HepG2 (cell line): ENCODE results near the gene MED13L. TPM values are rescaled to one million over a fixed set of nuclear protein-coding genes. Genes with fewer than 3 reads are reported as not detected.

Source experiments
- ATAC-seq: fragments of 200-7000 bp; cut with Tn5 transposase; 3 replicates; pipeline ENCODE4 v1.9.1; 2020; ENCODE audit warnings: mild to moderate bottlenecking, moderate library complexity
- BruUV-seq: library from RNA; stranded (reverse); fragments of 400-500 nt; replicated peaks from 2 replicates; lab custom pipeline; 2021; lab: Mats Ljungman, UMichigan
- CTCF ChIA-PET: fragments of 300-600 bp; formaldehyde crosslinking; extraction: SDS; loops from one replicate; lab custom pipeline; 2021; ENCODE audit warnings: low total read pairs, inconsistent platforms, low intra/inter-chr PET ratio; lab: Yijun Ruan, JAX
- POLR2A ChIA-PET: fragments of 350-600 bp; sonication (Branson Sonifier 250); formaldehyde crosslinking; loops from one replicate; lab custom pipeline; 2020; ENCODE audit warnings: antibody characterized with exemption, inconsistent platforms; lab: Yijun Ruan, JAX
- DNase-seq: peaks from one replicate; pipeline ENCODE4 v3.0.0-alpha.2; 2015; ENCODE audit warnings: low spot score
- FAIRE-seq: peaks from 3 replicates; lab custom pipeline; 2011; peaks lifted over from hg19 to GRCh38; lab: Jason Lieb, UNC
- H2AFZ ChIP-seq: one replicate; pipeline ENCODE4 v1.6.1; 2011; ENCODE audit warnings: low read length, inconsistent platforms
- H3K27ac ChIP-seq: fragments of 300-600 bp; 3 replicates; pipeline ENCODE4 v1.8.0; 2011; ENCODE audit warnings: mixed run types, mild to moderate bottlenecking, mixed read lengths, low read length, inconsistent platforms; ENCODE audit not compliant: insufficient read depth; ENCODE audit errors: extremely low read length
- H3K27me3 ChIP-seq, 2 experiments: fragments of 200-600 bp in 1 of 2; 2 replicates in 1 of 2; 3 replicates in 1 of 2; pipeline versions ENCODE4 v1.6.0 to v1.8.0; 2011; ENCODE audit warnings: low read length in 2 of 2, mild to moderate bottlenecking in 2 of 2, moderate library complexity in 2 of 2, inconsistent platforms in 1 of 2; ENCODE audit not compliant: insufficient read depth in 2 of 2, control insufficient read depth in 1 of 2
- H3K36me3 ChIP-seq, 2 experiments: fragments of 200-600 bp in 1 of 2; replicated peaks in 1 of 2; 2 replicates in 1 of 2; 3 replicates in 1 of 2; pipeline versions ENCODE4 v1.5.1 to v1.8.0; 2011; ENCODE audit warnings: low read length in 2 of 2, inconsistent platforms in 1 of 2; ENCODE audit not compliant: insufficient read depth in 2 of 2, control insufficient read depth in 1 of 2
- H3K4me1 ChIP-seq: 2 replicates; pipeline ENCODE4 v1.5.1; 2012; ENCODE audit warnings: low read length, inconsistent platforms; ENCODE audit not compliant: insufficient read depth
- H3K4me2 ChIP-seq: 2 replicates; pipeline ENCODE4 v1.6.0; 2011; ENCODE audit warnings: low read depth, low read length, inconsistent platforms
- H3K4me3 ChIP-seq, 3 experiments: fragments of 200-600 bp in 1 of 3; sonication (generic), shearing (Covaris generic) in 1 of 3; replicated peaks in 1 of 3; 2 replicates each; pipeline ENCODE4 v1.5.1; 2011 to 2016; ENCODE audit warnings: low read length in 3 of 3, inconsistent platforms in 2 of 3, low read depth in 2 of 3, mild to moderate bottlenecking in 2 of 3, control low read depth in 1 of 3, mixed read lengths in 1 of 3; ENCODE audit not compliant: insufficient read depth in 1 of 3
- H3K79me2 ChIP-seq: one replicate; pipeline ENCODE4 v1.6.1; 2011; ENCODE audit warnings: low read length, inconsistent platforms; ENCODE audit not compliant: insufficient read depth
- H3K9ac ChIP-seq: 2 replicates; pipeline ENCODE4 v1.6.0; 2011; ENCODE audit warnings: mild to moderate bottlenecking, low read depth, low read length, inconsistent platforms; ENCODE audit not compliant: insufficient read depth
- H3K9me3 ChIP-seq: 2 replicates; pipeline ENCODE4 v1.5.1; 2012; ENCODE audit warnings: mild to moderate bottlenecking, low read length
- H4K20me1 ChIP-seq: 2 replicates; pipeline ENCODE4 v1.6.0; 2011; ENCODE audit warnings: inconsistent platforms, mild to moderate bottlenecking, low read length, moderate library complexity; ENCODE audit not compliant: insufficient read depth
- ARNT2 ChIP-seq: sonication (generic); formaldehyde crosslinking; IDR thresholded peaks from 2 replicates; pipeline ENCODE4 v1.8.0; 2022; ENCODE audit warnings: mild to moderate bottlenecking, low read depth, missing genetic modification reagents, moderate library complexity
- CEBPB ChIP-seq: IDR thresholded peaks from 2 replicates; pipeline ENCODE4 v1.6.1; 2011; ENCODE audit warnings: low read depth, low read length, improper control_type of control experiment, borderline replicate concordance
- CREB1 ChIP-seq, 2 experiments: fragments of 450-650 bp in 1 of 2; IDR thresholded peaks; 2 replicates each; pipeline ENCODE4 v1.6.1; 2016 to 2017; ENCODE audit warnings: control low read depth in 1 of 2, mild to moderate bottlenecking in 1 of 2, missing compliant biosample characterization in 1 of 2, missing genetic modification characterization in 1 of 2
- HOXA5 ChIP-seq: sonication (generic); formaldehyde crosslinking; IDR thresholded peaks from 2 replicates; pipeline ENCODE4 v1.4.0; 2020; ENCODE audit warnings: missing genetic modification reagents
- JUND ChIP-seq: sonication (generic); formaldehyde crosslinking; IDR thresholded peaks from 2 replicates; pipeline ENCODE4 v1.8.0; 2022; ENCODE audit warnings: mild to moderate bottlenecking, missing genetic modification reagents
- KLF13 ChIP-seq: sonication (generic); formaldehyde crosslinking; IDR thresholded peaks from 2 replicates; pipeline ENCODE4 v1.4.0; 2020; ENCODE audit warnings: mild to moderate bottlenecking, missing genetic modification reagents
- NAIF1 ChIP-seq: sonication (generic); formaldehyde crosslinking; IDR thresholded peaks from 2 replicates; pipeline ENCODE4 v1.5.0; 2020; ENCODE audit warnings: mild to moderate bottlenecking, missing genetic modification reagents, borderline replicate concordance
- SOX6 ChIP-seq, 2 experiments: fragments of 450-650 bp in 1 of 2; sonication (generic) in 1 of 2; formaldehyde crosslinking in 1 of 2; IDR thresholded peaks; 2 replicates each; pipeline versions ENCODE4 v1.4.0 to v1.6.1; 2017 to 2020; ENCODE audit warnings: antibody characterized with exemption in 1 of 2, mild to moderate bottlenecking in 1 of 2, missing genetic modification reagents in 1 of 2
- TBX3 ChIP-seq: fragments of 450-650 bp; IDR thresholded peaks from 2 replicates; pipeline ENCODE4 v1.6.1; 2017; ENCODE audit warnings: antibody characterized with exemption, mild to moderate bottlenecking, inconsistent platforms, borderline replicate concordance
- TOE1 ChIP-seq: sonication (generic); formaldehyde crosslinking; IDR thresholded peaks from 2 replicates; pipeline ENCODE4 v1.4.0; 2020; ENCODE audit warnings: mild to moderate bottlenecking, missing genetic modification reagents
- TRIM24 ChIP-seq: sonication (generic); formaldehyde crosslinking; IDR thresholded peaks from 2 replicates; pipeline ENCODE4 v1.8.0; 2022; ENCODE audit warnings: mild to moderate bottlenecking, missing genetic modification reagents
- ZNF629 ChIP-seq: sonication (generic); formaldehyde crosslinking; conservative IDR thresholded peaks from 2 replicates; pipeline ENCODE4 v1.5.0; 2020; ENCODE audit warnings: missing genetic modification reagents
- ZNF749 ChIP-seq: sonication (generic); formaldehyde crosslinking; IDR thresholded peaks from 2 replicates; pipeline ENCODE4 v1.8.0; 2022; ENCODE audit warnings: mild to moderate bottlenecking, missing genetic modification reagents, moderate library complexity, borderline replicate concordance
- ZSCAN31 ChIP-seq: sonication (generic); formaldehyde crosslinking; IDR thresholded peaks from 2 replicates; pipeline ENCODE4 v1.5.0; 2020; ENCODE audit warnings: low read depth, mild to moderate bottlenecking, missing genetic modification reagents
- WGBS: methylation state at CpG from one replicate; pipeline ENCODE4 v1.1.6; 2017; ENCODE audit warnings: low lambda C conversion rate; 5-methylcytosine and 5-hydroxymethylcytosine counted together
- in situ Hi-C: cut with HindIII; loops from 2 replicates; pipeline ENCODE4 v1.10.0; 2017; ENCODE audit warnings: low pct_unique_long_range_greater_than_20kb; ENCODE audit not compliant: extremely low pct_ligation_motif_present
- intact Hi-C: fragments of 100-400 bp; cut with micrococcal nuclease; formaldehyde crosslinking; loops from one replicate; pipeline ENCODE4 v1.10.0; 2022; ENCODE audit not compliant: unreplicated experiment
- polyA plus RNA-seq, 8 experiments: library from polyadenylated mRNA; depleted of rRNA in 3 of 8; stranded (reverse) in 7 of 8; unstranded in 1 of 8; fragments of >200 nt; fragmentation: Illumina TruSeq in 4 of 8; extraction: Trizol in 4 of 8; gene quantifications; 2 replicates each; pipeline versions ENCODE4 v1.2.1 to v1.2.3, GENCODE V29; 2011 to 2016; ENCODE audit warnings: low read depth in 4 of 8, missing spikeins in 1 of 8, mixed read lengths in 1 of 8; ENCODE audit not compliant: insufficient read depth in 1 of 8
- total RNA-seq, 5 experiments: library from RNA; depleted of rRNA; stranded (reverse); fragments of >200 nt; fragmentation: Illumina TruSeq; extraction: Trizol; gene quantifications; 2 replicates each; pipeline ENCODE4 v1.2.3, GENCODE V29; 2016; ENCODE audit warnings: low read depth in 1 of 5
- TF ChIP-seq, protein P1 (sequence below): IDR thresholded peaks from 2 replicates; pipeline ENCODE4 v1.6.1; 2016; ENCODE audit warnings: control low read depth

Gene MED13L
- total and polyA plus RNA-seq, 2 of the 13 experiments (the other 11 are each of a cell fraction or from before 2014, with no cell fraction given) = 24.8 to 38.9 TPM

DNA sequence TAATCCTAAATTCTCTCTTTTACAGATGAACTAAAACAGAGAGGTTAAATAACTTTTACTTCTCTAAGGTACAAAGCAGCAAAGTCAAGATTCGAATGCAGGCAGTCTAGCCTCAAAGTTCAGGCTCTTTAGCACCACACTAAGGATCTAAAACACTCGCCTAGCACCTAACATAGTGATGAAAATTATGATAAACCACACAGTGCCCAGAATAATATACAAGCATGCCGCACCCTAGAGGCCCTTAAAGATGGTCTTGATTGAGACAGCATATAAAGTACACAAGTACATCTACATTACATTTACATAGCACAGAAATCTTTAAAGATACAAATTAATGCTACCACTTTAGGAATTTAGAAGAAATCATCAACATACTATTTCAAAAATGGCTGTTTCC is 207.0 kb downstream of the MED13L start:
- CTCF ChIA-PET = no interaction called here
- FAIRE-seq (no peak), ATAC-seq (no peak), DNase-seq (no peak)
- BruUV-seq = no TSS peak
- Histone ChIP-seq H3K36me3 (no peaks in the 10 kb centered on the region), H3K27ac (no peak overlapping the region), H3K9me3 (no peaks in the 10 kb centered on the region), H2AFZ (no peak overlapping the region), H4K20me1 (peaks cover 8% of the 10 kb centered on the region; the same call in 1 of the 2 replicates), H3K27me3 (no peaks in the 10 kb centered on the region), H3K79me2 (no peaks in the 10 kb centered on the region), H3K4me2 (no peak overlapping the region), H3K9ac (no peak overlapping the region), H3K4me3 (no peak overlapping the region), H3K4me1 (peaks cover 14% of the 10 kb centered on the region)
- TF ChIP-seq KLF13 (CRISPR knock-in tag) (no peak), TRIM24 (CRISPR knock-in tag) (no peak), TBX3 (no peak), ARNT2 (CRISPR knock-in tag) (no peak), HOXA5 (CRISPR knock-in tag) (no peak)
- in situ Hi-C loops = no loop called here
- POLR2A ChIA-PET = no interaction called here
- 94% methylated on average over 3 of the region's 3 CpGs for WGBS
- intact Hi-C loops = no loop called here

DNA sequence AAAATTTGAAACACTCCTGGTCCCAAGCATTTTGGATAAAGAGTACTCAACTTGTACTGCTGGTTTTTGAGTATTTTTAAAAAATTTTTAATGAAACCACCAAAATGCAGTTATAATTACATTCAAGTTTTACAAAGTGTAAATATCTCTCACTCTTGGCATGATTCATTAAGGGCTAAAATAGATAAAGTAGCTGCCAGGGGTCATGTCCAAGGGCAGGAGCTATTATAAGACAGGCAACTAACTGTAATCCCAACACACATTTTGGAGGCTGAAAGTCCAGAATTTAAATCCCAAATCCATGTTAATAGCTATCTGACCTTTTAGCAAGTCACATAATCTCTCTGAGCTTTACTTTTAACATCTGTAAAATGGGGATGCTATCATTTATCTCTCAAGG is 207.6 kb downstream of the MED13L start:
- ATAC-seq (no peak), DNase-seq (no peak), FAIRE-seq (no peak)
- intact Hi-C loops (no loop called here), in situ Hi-C loops (loop anchor here (10.0 kb wide), 1 partner anchor 165 kb away; no protein-coding TSS in a partner anchor)
- H3K79me2 ChIP-seq = no peaks in the 10 kb centered on the region
- ChIA-PET POLR2A (no interaction called here), CTCF (no interaction called here)
- BruUV-seq = no TSS peak
- H4K20me1 ChIP-seq = peaks cover 8% of the 10 kb centered on the region; the same call in 1 of the 2 replicates
- no peaks in the 10 kb centered on the region for H3K27me3 ChIP-seq
- no peak overlapping the region for H3K4me3 ChIP-seq
- H2AFZ ChIP-seq = no peak overlapping the region
- H3K4me2 ChIP-seq = no peak overlapping the region
- no peaks in the 10 kb centered on the region for H3K36me3 ChIP-seq
- H3K9ac ChIP-seq = no peak overlapping the region
- H3K27ac ChIP-seq = no peak overlapping the region
- no peaks in the 10 kb centered on the region for H3K9me3 ChIP-seq
- peaks cover 14% of the 10 kb centered on the region for H3K4me1 ChIP-seq
- TF ChIP-seq ZNF749 (no peak), SOX6 (IDR thresholded peaks at IDR 0.05) (no peak), SOX6 (CRISPR knock-in tag; IDR thresholded peaks at IDR 0.05) (no peak), NAIF1 (CRISPR knock-in tag) (no peak), CREB1 (IDR thresholded peaks at IDR 0.05) (no peak), CREB1 (CRISPR knock-in tag; IDR thresholded peaks at IDR 0.05) (no peak), TOE1 (CRISPR knock-in tag) (no peak), ZNF629 (CRISPR knock-in tag) (no peak), ZSCAN31 (CRISPR knock-in tag) (no peak), CEBPB (no peak), JUND (CRISPR knock-in tag) (no peak)
- TF ChIP-seq, protein P1, sequence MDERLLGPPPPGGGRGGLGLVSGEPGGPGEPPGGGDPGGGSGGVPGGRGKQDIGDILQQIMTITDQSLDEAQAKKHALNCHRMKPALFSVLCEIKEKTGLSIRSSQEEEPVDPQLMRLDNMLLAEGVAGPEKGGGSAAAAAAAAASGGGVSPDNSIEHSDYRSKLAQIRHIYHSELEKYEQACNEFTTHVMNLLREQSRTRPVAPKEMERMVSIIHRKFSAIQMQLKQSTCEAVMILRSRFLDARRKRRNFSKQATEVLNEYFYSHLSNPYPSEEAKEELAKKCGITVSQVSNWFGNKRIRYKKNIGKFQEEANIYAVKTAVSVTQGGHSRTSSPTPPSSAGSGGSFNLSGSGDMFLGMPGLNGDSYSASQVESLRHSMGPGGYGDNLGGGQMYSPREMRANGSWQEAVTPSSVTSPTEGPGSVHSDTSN (CRISPR knock-in tag) = no peak
